Duodenal mucosa (tissue), 2 donors: ENCODE results near the gene SRRD.
"Not testable (repeated sequence)": the region's sequence is repeated elsewhere in the genome, so short reads cannot be mapped to it uniquely, and the experiment has no call there.

ENCODE experiments used
- H3K27ac ChIP-seq: one replicate; pipeline ENCODE4 v1.7.0; 2013; ENCODE audit warnings: low read depth, low read length
- H3K27me3 ChIP-seq, 2 donors: one replicate each; pipeline ENCODE4 v1.7.0; 2013; ENCODE audit warnings: low read length in 2 of 2, control low read depth in 1 of 2; ENCODE audit not compliant: insufficient read depth in 2 of 2, control insufficient read depth in 1 of 2
- H3K36me3 ChIP-seq, 2 donors: one replicate each; pipeline ENCODE4 v1.7.0; 2013; ENCODE audit warnings: low read length in 2 of 2, control low read depth in 1 of 2; ENCODE audit not compliant: insufficient read depth in 2 of 2, control insufficient read depth in 1 of 2
- H3K4me1 ChIP-seq, 2 donors: one replicate each; pipeline ENCODE4 v1.7.0; 2013; ENCODE audit warnings: low read length in 2 of 2, control low read depth in 1 of 2; ENCODE audit not compliant: insufficient read depth in 2 of 2, control insufficient read depth in 1 of 2
- H3K4me3 ChIP-seq, 2 donors: one replicate each; pipeline ENCODE4 v1.7.0; 2013; ENCODE audit warnings: low read length in 2 of 2, low read depth in 1 of 2
- H3K9ac ChIP-seq, 2 donors: one replicate each; pipeline ENCODE4 v1.7.0; 2013; ENCODE audit warnings: low read length in 2 of 2, low read depth in 1 of 2
- H3K9me3 ChIP-seq, 2 donors: one replicate each; pipeline ENCODE4 v1.7.0; 2013; ENCODE audit warnings: low read length in 2 of 2, control low read depth in 1 of 2; ENCODE audit not compliant: control insufficient read depth in 1 of 2

Gene SRRD, protein sequence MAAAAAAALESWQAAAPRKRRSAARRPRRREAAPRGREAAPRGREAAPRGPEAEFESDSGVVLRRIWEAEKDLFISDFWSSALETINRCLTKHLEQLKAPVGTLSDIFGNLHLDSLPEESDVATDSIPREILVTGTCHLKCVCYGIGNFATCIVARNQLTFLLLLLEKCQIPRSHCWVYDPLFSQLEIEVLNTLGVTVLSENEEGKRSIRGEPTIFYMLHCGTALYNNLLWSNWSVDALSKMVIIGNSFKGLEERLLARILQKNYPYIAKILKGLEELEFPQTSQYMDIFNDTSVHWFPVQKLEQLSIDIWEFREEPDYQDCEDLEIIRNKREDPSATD

DNA sequence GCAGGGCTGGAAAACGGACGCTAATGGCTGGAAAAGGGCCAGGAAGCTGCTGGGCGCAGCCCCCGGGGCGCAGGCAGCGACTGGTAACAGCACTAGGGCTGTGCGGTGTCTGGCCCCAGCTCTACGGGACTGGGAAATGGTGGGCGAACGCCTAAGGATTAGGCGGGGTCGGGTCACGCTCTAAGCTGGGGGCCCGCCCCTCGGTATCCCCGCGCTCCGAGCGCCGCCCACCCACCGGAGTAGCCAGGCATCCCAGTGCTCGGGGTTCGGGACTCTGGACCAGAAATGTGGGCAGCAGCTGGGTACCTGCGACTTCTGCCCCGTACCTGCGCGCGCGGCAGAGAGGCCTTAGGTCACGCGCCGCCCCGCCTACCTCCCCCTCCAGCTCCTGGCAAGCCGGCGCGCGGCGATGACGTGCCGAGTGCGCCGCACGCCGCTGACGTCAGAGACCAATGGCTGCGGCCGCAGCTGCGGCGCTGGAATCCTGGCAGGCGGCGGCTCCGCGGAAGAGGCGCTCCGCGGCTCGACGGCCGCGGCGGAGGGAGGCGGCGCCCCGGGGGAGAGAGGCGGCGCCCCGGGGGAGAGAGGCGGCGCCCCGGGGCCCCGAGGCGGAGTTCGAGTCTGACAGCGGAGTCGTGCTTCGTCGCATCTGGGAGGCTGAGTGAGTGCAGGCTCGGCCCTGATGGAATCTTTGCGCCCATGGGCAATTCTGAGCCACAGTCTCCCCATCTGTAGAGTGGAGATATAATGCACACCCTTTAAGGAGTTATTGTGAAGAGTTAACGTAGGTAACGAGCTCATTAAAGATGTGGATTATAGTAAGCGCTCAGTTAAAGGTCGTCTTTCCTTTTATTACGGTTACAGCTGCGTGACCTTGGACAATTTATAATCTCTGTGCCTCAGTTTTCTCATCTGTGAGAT, at the start of gene SRRD, which contains the start of gene HPS4:
TSS of gene SRRD (plus strand) at position 439 of the 921 bp plus-strand sequence. CDS start at position 453, 14 bp downstream.
TSS of gene HPS4 (minus strand) at position 345 of the 921 bp plus-strand sequence. CDS start 2,021 bp downstream, outside the sequence.
- H3K9ac ChIP-seq, result peak within 1 kb of the TSS; percentile 92 to 99
- H3K4me3 ChIP-seq, result peak within 1 kb of the TSS; percentile 81 to 93
- peak within 1 kb of the TSS; percentile 89 for H3K27ac ChIP-seq
- no peaks in the 10 kb centered on the region for H3K27me3 ChIP-seq
- H3K36me3 ChIP-seq, result peaks cover 12 to 13% of the 10 kb centered on the region in 2 donors
- H3K4me1 ChIP-seq, result peaks cover 41 to 45% of the 10 kb centered on the region in 2 donors
- no peaks in the 10 kb centered on the region for H3K9me3 ChIP-seq

DNA sequence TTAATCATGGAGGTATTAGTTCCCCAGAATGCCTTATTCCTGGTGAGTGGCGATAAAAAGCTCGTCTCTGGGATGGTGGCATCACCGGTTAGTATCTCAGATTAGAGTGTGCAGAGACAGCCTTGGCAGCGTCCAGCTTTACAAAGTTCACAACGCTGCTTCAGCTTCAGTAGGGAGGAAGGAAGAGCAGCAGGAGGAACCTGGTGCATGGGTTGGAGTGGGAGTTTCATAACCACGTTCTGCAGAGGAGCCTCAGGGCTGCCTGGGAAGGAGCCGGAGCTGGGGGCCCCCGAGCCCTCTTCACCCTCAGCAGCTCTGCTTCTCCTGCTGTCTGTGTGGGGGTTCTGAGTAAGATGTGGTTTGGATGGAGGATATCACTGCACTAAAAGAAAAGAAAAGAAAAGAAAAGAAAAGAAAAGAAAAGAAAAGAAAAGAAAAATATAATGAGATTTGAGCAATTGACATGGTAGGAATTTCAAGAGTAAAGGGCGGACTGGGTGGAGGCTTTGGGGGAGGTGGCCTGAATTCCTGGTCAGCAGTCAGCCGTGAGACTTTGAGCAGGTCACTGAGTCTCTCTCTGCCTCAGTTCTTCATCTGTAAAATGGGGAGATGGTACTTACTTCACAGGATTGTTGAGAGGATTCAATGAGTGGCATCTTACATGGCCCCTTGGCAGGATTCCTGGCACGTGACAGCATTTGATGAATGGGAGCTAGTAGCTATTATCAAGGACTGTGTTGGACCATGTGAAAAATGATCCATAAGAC, 48.2 kb upstream of the SRRD start:
- Histone ChIP-seq H3K9ac (no peak overlapping the region), H3K27ac (no peak overlapping the region), H3K9me3 (no peaks in the 10 kb centered on the region), H3K27me3 (no peaks in the 10 kb centered on the region), H3K4me1 (peaks cover 31 to 37% of the 10 kb centered on the region in 2 donors), H3K4me3 (no peak overlapping the region), H3K36me3 (peaks cover 0 to 7% of the 10 kb centered on the region in 2 donors)

DNA sequence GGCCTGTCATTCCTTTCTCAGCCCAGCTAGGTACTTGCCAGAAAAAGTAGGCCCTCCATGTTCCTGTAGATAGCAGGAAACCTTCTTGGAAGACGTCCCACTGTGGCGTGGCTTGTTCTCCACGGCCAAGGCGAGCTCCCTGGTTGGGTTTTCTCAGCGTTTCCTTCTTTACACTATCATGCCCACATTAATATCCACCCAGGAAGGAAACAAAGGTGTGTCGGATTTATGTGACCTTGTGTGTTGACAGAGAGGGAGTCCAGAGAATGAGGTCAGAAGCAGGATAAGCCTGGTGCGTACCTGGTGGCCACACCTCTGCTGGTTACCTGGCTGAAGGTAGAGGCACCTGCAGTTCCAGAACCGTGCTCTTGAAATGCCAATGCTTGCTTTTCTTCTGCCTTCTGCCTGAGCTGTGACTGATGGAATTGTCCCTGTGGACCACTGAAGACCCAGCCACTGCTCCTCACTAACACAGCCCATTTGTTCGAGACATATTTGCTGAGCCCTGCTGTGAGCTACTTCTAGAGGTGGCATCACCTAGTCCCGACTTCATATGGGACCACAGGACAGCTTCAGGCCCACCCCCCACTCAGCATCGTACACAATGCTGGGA, 46.7 kb upstream of the SRRD start:
- no peak overlapping the region for H3K4me3 ChIP-seq

DNA sequence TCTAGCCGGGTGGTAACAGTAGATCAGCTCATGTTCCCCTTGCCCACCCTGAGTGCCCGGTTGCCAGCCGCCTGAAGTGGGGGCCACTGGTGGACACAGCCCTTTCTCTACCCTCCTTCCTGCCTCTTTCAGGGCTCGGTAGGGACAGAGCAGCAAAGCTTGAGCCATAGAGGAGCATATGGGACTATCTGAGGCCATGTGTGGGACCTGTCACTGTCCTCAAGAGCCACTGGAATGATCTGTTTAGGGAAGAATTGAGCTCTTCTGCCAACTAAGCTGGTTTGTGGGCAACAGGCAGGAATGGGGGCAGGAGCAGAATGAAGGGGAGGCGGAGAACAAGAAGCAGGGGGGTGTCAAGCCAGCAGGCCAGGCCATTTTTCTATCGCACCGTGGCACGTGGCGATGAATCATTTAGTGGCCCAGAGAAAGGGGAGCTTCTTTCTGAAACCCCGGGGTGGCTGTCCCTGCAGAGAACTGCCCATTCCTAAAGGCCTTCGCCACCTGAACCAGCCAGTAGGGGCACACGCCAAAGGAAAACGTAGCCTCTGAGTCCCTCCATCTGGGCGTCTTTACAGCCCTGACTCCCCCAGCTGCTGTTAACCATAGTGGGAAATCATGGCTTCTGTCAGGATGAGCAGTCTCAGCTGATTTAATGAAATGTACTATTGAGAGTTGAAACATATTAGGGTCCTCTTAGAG, 45.8 kb upstream of the SRRD start:
- Histone ChIP-seq H3K27ac (no peak overlapping the region), H3K36me3 (peaks cover 0 to 7% of the 10 kb centered on the region in 2 donors), H3K27me3 (no peaks in the 10 kb centered on the region), H3K4me3 (no peak overlapping the region), H3K4me1 (peaks cover 27 to 30% of the 10 kb centered on the region in 2 donors), H3K9me3 (no peaks in the 10 kb centered on the region), H3K9ac (peak overlapping the region; percentile 8 to 28)

More for the DNA sequence above, 46.7 kb upstream of the SRRD start:
- H3K9ac ChIP-seq, result peak overlapping the region; percentile 8 to 28
- H3K9me3 ChIP-seq, result no peaks in the 10 kb centered on the region
- peak overlapping the region; percentile 58 for H3K27ac ChIP-seq
- peaks cover 0 to 7% of the 10 kb centered on the region in 2 donors for H3K36me3 ChIP-seq
- H3K4me1 ChIP-seq, result peaks cover 27 to 30% of the 10 kb centered on the region in 2 donors
- no peaks in the 10 kb centered on the region for H3K27me3 ChIP-seq

DNA sequence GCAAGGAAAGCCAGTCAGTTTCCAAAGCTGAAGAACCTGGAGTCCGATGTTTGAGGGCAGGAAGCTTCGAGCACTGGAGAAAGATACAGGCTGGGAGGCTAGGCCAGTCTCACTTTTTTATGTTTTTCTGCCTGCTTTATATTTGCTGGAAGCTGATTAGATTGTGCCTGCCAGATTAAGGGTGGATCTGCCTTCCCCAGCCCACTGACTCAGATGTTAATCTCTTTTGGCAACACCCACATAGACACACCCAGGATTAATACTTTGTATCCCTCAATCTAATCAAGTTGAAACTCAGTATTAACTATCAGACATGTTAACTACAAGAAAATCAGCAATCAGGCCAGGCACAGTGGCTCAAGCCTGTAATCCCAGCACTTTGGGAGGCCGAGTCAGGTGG, 44.9 kb upstream of the SRRD start:
- H3K27ac ChIP-seq, H3K9me3 ChIP-seq, H3K36me3 ChIP-seq, H3K4me3 ChIP-seq, H3K27me3 ChIP-seq, H3K9ac ChIP-seq: not testable (repeated sequence)
- H3K4me1 ChIP-seq, result peaks cover 27 to 30% of the 10 kb centered on the region in 2 donors

DNA sequence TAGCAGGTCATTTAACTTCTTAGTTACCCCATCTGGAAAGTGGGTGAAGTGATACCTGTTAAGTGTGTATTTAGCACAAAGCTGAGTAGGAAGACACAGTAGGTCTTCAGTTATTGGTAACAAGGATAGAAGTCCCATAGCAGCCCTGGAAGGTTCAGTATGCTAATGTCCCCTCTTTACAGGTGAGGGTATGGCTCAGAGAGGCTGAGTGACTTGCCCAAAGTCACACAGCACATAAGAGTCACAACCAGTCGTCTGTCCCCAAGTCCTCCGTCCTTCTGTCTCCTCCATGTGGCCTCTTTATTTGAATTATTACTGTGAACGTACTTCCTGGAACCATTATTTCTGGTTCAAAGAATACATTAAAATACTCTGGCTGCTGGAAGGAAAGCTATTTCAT, 44.1 kb upstream of the SRRD start:
- no peak overlapping the region for H3K27ac ChIP-seq
- H3K27me3 ChIP-seq, result no peaks in the 10 kb centered on the region
- H3K36me3 ChIP-seq, result no peaks in the 10 kb centered on the region
- peaks cover 27 to 30% of the 10 kb centered on the region in 2 donors for H3K4me1 ChIP-seq
- no peak overlapping the region for H3K4me3 ChIP-seq
- no peaks in the 10 kb centered on the region for H3K9me3 ChIP-seq
- no peak overlapping the region for H3K9ac ChIP-seq

DNA sequence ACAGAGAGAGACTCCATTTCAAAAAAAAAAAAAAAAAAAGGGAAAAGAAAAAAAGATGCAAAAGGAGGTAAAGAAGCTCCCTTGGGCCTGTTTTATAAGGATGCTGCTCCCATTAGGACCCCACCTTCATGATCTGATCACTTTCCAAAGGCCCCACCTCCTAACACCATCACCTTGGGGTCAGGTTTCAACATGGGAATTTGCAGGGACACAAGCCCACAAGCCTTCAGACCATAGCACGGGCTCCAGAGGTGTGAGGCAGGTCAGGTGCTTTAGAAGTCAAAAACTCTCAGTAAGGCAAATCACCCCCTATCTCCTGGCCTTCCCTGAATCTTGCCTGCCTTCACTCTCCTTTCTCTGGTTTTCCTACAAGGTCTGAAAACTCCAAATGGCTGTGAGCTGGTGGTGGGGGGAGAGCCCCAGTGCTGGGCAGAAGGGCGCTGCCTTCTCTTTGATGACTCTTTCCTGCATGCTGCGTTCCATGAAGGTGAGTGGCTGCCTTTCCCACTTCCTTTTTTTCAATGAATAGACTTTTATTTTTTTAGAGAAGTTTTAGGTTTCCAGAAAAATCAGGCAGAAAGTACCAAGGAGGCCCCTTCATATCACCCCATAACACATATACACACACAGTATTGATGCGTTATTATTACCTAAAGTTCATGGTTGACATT, 41.5 kb upstream of the SRRD start:
- Histone ChIP-seq H3K27me3 (no peaks in the 10 kb centered on the region), H3K36me3 (no peaks in the 10 kb centered on the region), H3K9me3 (no peaks in the 10 kb centered on the region), H3K4me3 (no peak overlapping the region), H3K9ac (no peak overlapping the region), H3K27ac (no peak overlapping the region), H3K4me1 (peaks cover 13% of the 10 kb centered on the region in 2 donors)

DNA sequence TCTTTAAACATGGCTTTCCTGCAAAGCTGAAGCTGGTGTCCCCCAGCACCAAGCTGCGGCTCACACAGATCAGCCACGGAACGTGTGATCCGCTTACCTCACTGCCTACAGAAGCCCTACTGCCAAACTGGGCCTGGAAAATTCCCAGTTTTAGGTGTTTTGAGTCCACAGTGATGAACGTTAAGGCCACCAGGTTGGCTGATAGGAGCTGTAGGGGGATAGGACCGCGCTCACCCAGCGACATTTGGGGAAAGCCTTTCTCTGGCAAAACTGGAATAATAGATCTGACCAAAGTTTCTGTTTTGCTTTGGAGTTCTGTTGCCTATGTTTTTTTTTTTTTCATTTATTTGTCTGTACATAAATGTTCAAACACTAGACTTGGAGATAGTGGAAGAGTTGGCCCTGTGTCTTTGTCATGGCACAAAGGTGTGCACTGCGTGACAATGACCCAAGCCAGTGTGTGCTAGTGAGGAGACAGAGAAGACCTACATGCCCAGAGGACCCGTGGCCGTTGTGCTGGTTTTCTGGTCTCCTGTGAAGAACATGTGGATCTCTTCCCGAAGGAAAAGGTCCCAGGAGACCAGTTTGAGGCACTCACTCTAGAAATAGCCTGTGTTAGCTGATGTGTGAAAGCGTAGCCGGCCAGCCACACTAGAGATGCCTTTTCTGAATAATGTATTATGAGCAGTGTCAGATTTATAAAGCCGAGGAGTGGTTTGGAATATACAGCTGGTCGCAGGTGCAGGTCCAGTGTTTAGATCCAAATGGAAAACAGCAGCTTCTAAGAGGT, 39.6 kb upstream of the SRRD start:
- H3K36me3 ChIP-seq, result no peaks in the 10 kb centered on the region
- no peak overlapping the region for H3K4me3 ChIP-seq
- H3K9ac ChIP-seq, result no peak overlapping the region
- H3K4me1 ChIP-seq, result peaks cover 5% of the 10 kb centered on the region in 2 donors
- H3K27me3 ChIP-seq, result no peaks in the 10 kb centered on the region
- no peaks in the 10 kb centered on the region for H3K9me3 ChIP-seq
- no peak overlapping the region for H3K27ac ChIP-seq
